Endothelial cell of umbilical vein (primary cell): ENCODE data around the gene GEMIN7. TPM values are rescaled to one million over a fixed set of nuclear protein-coding genes. Genes with fewer than 3 reads are reported as not detected.

Source experiments
- BruUV-seq: library from RNA; stranded (reverse); fragments of 400-500 nt; replicated peaks from 2 replicates; lab custom pipeline; 2021; lab: Mats Ljungman, UMichigan
- CTCF ChIA-PET: fragments of 300-600, 350-600 bp; sonication (Branson Sonifier 250); formaldehyde crosslinking; loops from one replicate; lab custom pipeline; 2021; ENCODE audit warnings: antibody characterized with exemption, inconsistent platforms; lab: Charles Lee
- POLR2A ChIA-PET: fragments of 300-600, 350-600 bp; sonication (Branson Sonifier 250); formaldehyde crosslinking; loops from one replicate; lab custom pipeline; 2021; ENCODE audit warnings: antibody characterized with exemption, inconsistent platforms; lab: Charles Lee
- DNase-seq: peaks from one replicate; pipeline ENCODE4 v3.0.0-alpha.2; 2011; ENCODE audit warnings: low read depth, low spot score
- FAIRE-seq: peaks from 2 replicates; lab custom pipeline; 2011; peaks lifted over from hg19 to GRCh38; lab: Jason Lieb, UNC
- H2AFZ ChIP-seq: 2 replicates; pipeline ENCODE4 v1.6.0; 2012; ENCODE audit warnings: low read depth, low read length, control low read depth, inconsistent platforms
- H3K27ac ChIP-seq: 2 replicates; pipeline ENCODE4 v1.5.1; 2011; ENCODE audit warnings: low read depth, mild to moderate bottlenecking, control low read depth, low read length, moderate library complexity; ENCODE audit not compliant: insufficient read depth
- H3K27me3 ChIP-seq, 2 experiments: 2 replicates each; pipeline versions ENCODE4 v1.6.0 to v1.6.1; 2011; ENCODE audit warnings: low read length in 2 of 2, mixed read lengths in 1 of 2; ENCODE audit not compliant: control insufficient read depth in 2 of 2, insufficient read depth in 2 of 2
- H3K36me3 ChIP-seq, 2 experiments: 2 replicates in 1 of 2; 3 replicates in 1 of 2; pipeline ENCODE4 v1.5.1; 2011; ENCODE audit warnings: low read length in 2 of 2, mild to moderate bottlenecking in 1 of 2, moderate library complexity in 1 of 2; ENCODE audit not compliant: control insufficient read depth in 2 of 2, insufficient read depth in 2 of 2; ENCODE audit errors: extremely low read depth in 1 of 2
- H3K4me1 ChIP-seq: 3 replicates; pipeline ENCODE4 v1.5.1; 2011; ENCODE audit warnings: mild to moderate bottlenecking, low read length; ENCODE audit not compliant: control insufficient read depth, insufficient read depth; ENCODE audit errors: extremely low read depth
- H3K4me2 ChIP-seq: 2 replicates; pipeline ENCODE4 v1.6.1; 2011; ENCODE audit warnings: low read length, control low read depth, mixed read lengths; ENCODE audit not compliant: insufficient read depth
- H3K4me3 ChIP-seq, 3 experiments: fragments of 200-600 bp in 1 of 3; sonication (generic), shearing (Covaris generic) in 1 of 3; replicated peaks in 1 of 3; 2 replicates each; pipeline ENCODE4 v1.5.1; 2011 to 2016; ENCODE audit warnings: control low read depth in 3 of 3, low read length in 3 of 3, mild to moderate bottlenecking in 2 of 3, inconsistent platforms in 1 of 3, low read depth in 1 of 3, moderate library complexity in 1 of 3; ENCODE audit not compliant: insufficient read depth in 1 of 3
- H3K79me2 ChIP-seq: 2 replicates; pipeline ENCODE4 v1.6.0; 2012; ENCODE audit warnings: low read length, inconsistent platforms; ENCODE audit not compliant: control insufficient read depth, insufficient read depth
- H3K9ac ChIP-seq: replicated peaks from 2 replicates; pipeline ENCODE3; 2011; ENCODE audit warnings: low read length, control low read depth; ENCODE audit not compliant: insufficient read depth; ENCODE audit errors: extremely low read depth
- H3K9me1 ChIP-seq: replicated peaks from 3 replicates; pipeline ENCODE4 v1.6.0; 2011; ENCODE audit warnings: mild to moderate bottlenecking, low read length; ENCODE audit not compliant: control insufficient read depth, insufficient read depth; ENCODE audit errors: extremely low read depth
- H3K9me3 ChIP-seq: replicated peaks from 2 replicates; pipeline ENCODE4 v1.5.1; 2012; ENCODE audit warnings: low read length, inconsistent platforms; ENCODE audit not compliant: control insufficient read depth, insufficient read depth
- H4K20me1 ChIP-seq: replicated peaks from 2 replicates; pipeline ENCODE3; 2011; ENCODE audit warnings: mild to moderate bottlenecking, low read length; ENCODE audit not compliant: control insufficient read depth, insufficient read depth; ENCODE audit errors: extremely low read depth
- CTCF ChIP-seq, 2 donors: IDR thresholded peaks; 1 replicate in 1 of 2; 2 replicates in 1 of 2; pipeline ENCODE4 v1.5.1; 2011; ENCODE audit warnings: low read length in 2 of 2, mild to moderate bottlenecking in 2 of 2, moderate library complexity in 2 of 2, control low read depth in 1 of 2, inconsistent platforms in 1 of 2, low read depth in 1 of 2; ENCODE audit not compliant: insufficient read depth in 1 of 2; ENCODE audit errors: extremely low read depth in 1 of 2
- EZH2 ChIP-seq: IDR thresholded peaks from 2 replicates; pipeline ENCODE4 v1.6.1; 2012; ENCODE audit warnings: borderline replicate concordance, low read depth, mild to moderate bottlenecking, moderate library complexity, low read length, inconsistent platforms; ENCODE audit not compliant: severe bottlenecking
- FOS ChIP-seq: IDR thresholded peaks from 2 replicates; pipeline ENCODE4 v1.6.1; 2011; ENCODE audit warnings: mild to moderate bottlenecking, low read length, moderate library complexity, borderline replicate concordance; ENCODE audit not compliant: insufficient read depth
- GATA2 ChIP-seq: IDR thresholded peaks from 2 replicates; pipeline ENCODE4 v1.7.0; 2011; ENCODE audit warnings: low read depth, mild to moderate bottlenecking, moderate library complexity, mixed read lengths, low read length; ENCODE audit not compliant: insufficient read length, insufficient read depth
- JUN ChIP-seq: IDR thresholded peaks from 2 replicates; pipeline ENCODE4 v1.6.1; 2011; ENCODE audit warnings: borderline replicate concordance, low read depth; ENCODE audit not compliant: insufficient read length, insufficient read depth
- MAX ChIP-seq: IDR thresholded peaks from 2 replicates; pipeline ENCODE4 v1.6.1; 2011; ENCODE audit not compliant: insufficient read depth, insufficient read length
- MYC ChIP-seq: IDR thresholded peaks from one replicate; pipeline ENCODE4 v1.6.1; 2011; ENCODE audit warnings: mild to moderate bottlenecking, low read depth, low read length
- POLR2A ChIP-seq: IDR thresholded peaks from 2 replicates; pipeline ENCODE4 v1.6.1; 2012; ENCODE audit warnings: low read depth, mild to moderate bottlenecking, control low read depth, low read length
- POLR2AphosphoS5 ChIP-seq: IDR thresholded peaks from 2 replicates; pipeline ENCODE4 v1.6.1; 2012; ENCODE audit warnings: low read depth, mild to moderate bottlenecking, control low read depth, low read length, moderate library complexity; ENCODE audit not compliant: insufficient read depth
- dilution Hi-C: fragments of 300-500 bp; cut with MboI; formaldehyde crosslinking; loops from one replicate; pipeline ENCODE4 v1.15.0; 2019; ENCODE audit warnings: low sequenced_read_pairs; ENCODE audit not compliant: extremely low pct_ligation_motif_present
- intact Hi-C: fragments of 100-400 bp; cut with micrococcal nuclease; formaldehyde crosslinking; loops from one replicate; pipeline ENCODE4 v1.10.0; 2022
- polyA plus RNA-seq, 4 experiments: library from polyadenylated mRNA; depleted of rRNA in 3 of 4; stranded (reverse) in 3 of 4; unstranded in 1 of 4; fragments of >200 nt; gene quantifications; 2 replicates each; pipeline versions ENCODE4 v1.2.1 to v1.2.3, GENCODE V29; 2011 to 2012; ENCODE audit warnings: missing spikeins in 1 of 4
- total RNA-seq: library from RNA; stranded (reverse); gene quantifications from 2 replicates; pipeline ENCODE4 v1.2.3, GENCODE V29; 2021

The GEMIN7 gene
- total and polyA plus RNA-seq, 2 donors (not counting 3 experiments of a cell fraction or from before 2014, with no cell fraction given), result 34.2 to 53.7 TPM

GRCh38 chr19:45037393-45038169 is 41.5 kb upstream of the GEMIN7 start:
- dilution Hi-C loops, result no loop called here
- FAIRE-seq, result no peak
- no peak for TF ChIP-seq FOS
- TF ChIP-seq MYC, result no peak
- TF ChIP-seq JUN, result no peak
- TF ChIP-seq GATA2, result no peak
- no peak for TF ChIP-seq EZH2
- no peak for TF ChIP-seq MAX
- TF ChIP-seq CTCF (IDR thresholded peaks at IDR 0.05; ENCODE audit: extremely low read depth in 1 of 2, insufficient read depth in 1 of 2, low read depth in 1 of 2, low read length in 2 of 2), result no peak
- no peak for TF ChIP-seq POLR2AphosphoS5
- no peak for TF ChIP-seq POLR2A
- Histone ChIP-seq H3K4me1 (peaks cover 11% of the 10 kb centered on the region), H3K4me3 (no peak overlapping the region), H3K27me3 (no peaks in the 10 kb centered on the region), H3K4me2 (no peak overlapping the region), H3K36me3 (peaks cover 0 to 33% of the 10 kb centered on the region in 2 experiments), H3K9me1 (no peaks in the 10 kb centered on the region), H3K79me2 (peaks cover 29% of the 10 kb centered on the region), H3K9ac (no peak overlapping the region), H4K20me1 (peaks cover 3% of the 10 kb centered on the region), H2AFZ (no peak overlapping the region), H3K27ac (no peak overlapping the region), H3K9me3 (no peaks in the 10 kb centered on the region)
- no TSS peak for BruUV-seq
- ChIA-PET POLR2A (no interaction called here), CTCF (interaction anchor here (2.8 to 3.2 kb wide), 2 partner anchors 22 to 48 kb away, joined by 9 to 23 read pairs; no protein-coding TSS in a partner anchor)
- no peak for DNase-seq
- intact Hi-C loops, result loop anchor here (5.0 kb wide), 1 partner anchor 40 kb away; the partner anchor contains the start of genes GEMIN7 and ZNF296
